NCI-H1105 treated with DMSO at 0.1 percent for 48 hours (cell line): ENCODE measurements around the gene SLC34A3.
A peak's percentile ranks its signal among the peaks of the same experiment; 100 is the strongest.

Experiments used
- DNase-seq: peaks from one replicate; lab custom pipeline; 2025; lab: John Stamatoyannopoulos, UW

Gene SLC34A3

GRCh38 chr9:137230705-137231371 is at the start of gene SLC34A3:
Gene SLC34A3 (plus strand): TSS chr9:137230901. CDS start chr9:137231703, 802 bp downstream.
- no peak for DNase-seq

DNA sequence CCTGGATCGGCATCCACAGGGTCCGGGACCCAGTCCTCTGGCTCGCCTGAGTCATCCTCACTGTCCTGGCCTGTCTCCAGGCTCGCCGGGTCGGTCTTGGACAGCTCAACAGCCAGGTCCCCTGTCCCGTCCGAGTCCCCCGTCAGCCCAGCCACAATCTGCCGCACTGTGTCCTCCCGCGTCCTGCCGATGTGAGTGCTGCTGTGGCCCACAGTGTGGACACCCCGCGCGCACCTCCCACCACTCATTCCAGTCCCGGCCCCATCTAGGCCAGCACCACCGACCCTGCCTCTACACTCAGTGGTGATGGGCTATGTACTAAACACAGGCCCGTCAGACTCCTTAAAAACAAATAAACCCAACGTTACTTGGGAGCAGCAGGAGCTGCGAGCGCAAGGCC is 49.0 kb upstream of the SLC34A3 start:
- no peak for DNase-seq

GRCh38 chr9:137182836-137183235 is 47.9 kb upstream of the SLC34A3 start:
- DNase-seq: no peak

GRCh38 chr9:137183980-137184595 is 46.6 kb upstream of the SLC34A3 start:
- no peak for DNase-seq

DNA sequence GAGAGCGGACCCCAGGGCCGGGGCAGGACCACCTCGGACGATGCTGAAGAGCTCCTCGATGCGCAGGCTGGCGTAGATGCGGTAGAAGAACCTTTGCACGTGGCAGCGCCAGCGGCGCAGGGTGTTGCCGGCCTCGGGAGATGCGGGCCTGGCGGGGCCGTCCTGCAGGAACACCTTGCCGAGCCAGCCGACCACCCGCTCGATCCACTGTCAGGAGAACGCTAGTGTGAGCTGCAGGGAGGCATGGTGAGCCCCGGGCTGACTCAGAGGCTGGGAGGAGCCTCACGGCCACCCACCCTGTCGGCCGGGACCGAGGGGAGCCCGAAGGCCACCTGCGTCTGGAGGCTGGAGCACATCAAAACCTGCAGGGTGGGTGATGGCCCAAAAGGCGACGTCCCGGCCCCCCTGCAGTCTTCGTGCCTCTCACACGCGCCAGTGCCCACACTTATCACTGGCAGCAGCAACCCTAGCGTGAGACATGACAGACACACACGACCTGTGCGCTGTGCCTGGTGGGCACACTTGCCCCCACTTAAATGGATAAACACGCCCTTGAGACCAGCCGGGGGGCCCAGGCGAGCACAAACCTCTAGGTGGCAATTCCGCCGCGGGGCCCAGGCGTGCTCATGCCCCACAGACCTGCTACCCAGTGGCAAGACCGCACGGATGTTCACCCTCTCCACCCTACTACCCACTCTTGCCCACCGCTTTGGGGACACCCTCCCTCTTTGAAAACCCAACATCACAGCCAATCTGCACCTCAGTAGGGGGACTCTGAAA is 45.6 kb upstream of the SLC34A3 start:
- DNase-seq: no peak

- no peak for DNase-seq
Observed at GRCh38 chr9:137185921-137186320, 44.8 kb upstream of the SLC34A3 start.

- no peak for DNase-seq
Observed at GRCh38 chr9:137186385-137186784, 44.3 kb upstream of the SLC34A3 start.

DNA sequence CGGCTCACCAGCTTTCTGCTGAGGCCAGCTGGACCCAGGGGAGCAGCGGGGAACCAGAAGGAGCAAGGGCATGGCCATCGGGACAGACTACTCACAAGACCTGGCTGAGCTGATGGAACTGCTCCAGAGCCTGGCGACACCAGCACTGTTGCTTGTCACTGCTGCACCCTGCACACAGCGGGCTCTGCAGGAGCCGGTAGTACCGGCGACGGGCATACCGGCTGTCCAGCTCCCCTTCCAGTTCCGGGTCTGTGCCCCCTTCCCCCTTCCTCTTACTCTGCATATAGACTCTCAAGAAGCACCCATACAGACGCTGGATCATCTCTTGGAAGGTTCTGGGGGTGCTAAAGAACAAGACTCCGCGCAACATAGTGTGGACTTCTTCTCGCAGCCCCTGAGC is 43.3 kb upstream of the SLC34A3 start:
- no peak for DNase-seq

GRCh38 chr9:137188086-137188489 is 42.6 kb upstream of the SLC34A3 start:
- no peak for DNase-seq

- DNase-seq: peak; percentile 73
Observed at GRCh38 chr9:137188490-137189296, 42.0 kb upstream of the SLC34A3 start, which contains the start of the genes ANAPC2 and SSNA1. Gene ANAPC2 (minus strand): TSS chr9:137188560. CDS start chr9:137188532, 28 bp downstream. Gene SSNA1 (plus strand): TSS chr9:137188676. CDS start chr9:137188727, 51 bp downstream.

GRCh38 chr9:137189297-137190295 is 41.1 kb upstream of the SLC34A3 start:
- DNase-seq: no peak

DNA sequence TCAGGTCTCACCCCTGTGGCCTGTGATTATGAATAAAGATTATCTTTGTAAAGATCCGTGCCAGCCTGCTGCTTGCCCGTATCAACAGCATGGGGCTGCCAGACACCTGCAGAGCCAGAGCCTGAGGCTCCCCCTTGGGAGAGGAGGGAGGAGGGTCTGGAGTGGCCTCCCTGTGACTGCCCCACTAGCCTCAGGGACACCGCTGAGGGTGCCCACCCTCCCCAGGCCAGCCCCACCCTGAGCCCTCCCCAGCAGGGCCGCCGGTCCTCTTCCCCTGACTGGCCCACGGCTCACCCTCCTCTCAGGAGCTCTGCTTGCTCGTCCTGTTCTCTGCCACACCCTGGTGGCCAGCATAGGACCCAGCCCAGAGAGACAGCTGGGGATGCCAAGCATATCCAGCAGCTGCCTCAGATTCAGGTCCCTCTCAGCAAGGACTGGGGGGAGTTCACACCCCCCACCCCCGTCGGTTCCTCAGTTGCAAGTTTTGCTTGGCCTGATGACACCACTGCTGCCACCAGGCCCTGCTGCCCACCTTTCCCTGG is 40.3 kb upstream of the SLC34A3 start:
- DNase-seq: no peak

- DNase-seq: no peak
Observed at GRCh38 chr9:137191245-137191644, 39.5 kb upstream of the SLC34A3 start.

DNA sequence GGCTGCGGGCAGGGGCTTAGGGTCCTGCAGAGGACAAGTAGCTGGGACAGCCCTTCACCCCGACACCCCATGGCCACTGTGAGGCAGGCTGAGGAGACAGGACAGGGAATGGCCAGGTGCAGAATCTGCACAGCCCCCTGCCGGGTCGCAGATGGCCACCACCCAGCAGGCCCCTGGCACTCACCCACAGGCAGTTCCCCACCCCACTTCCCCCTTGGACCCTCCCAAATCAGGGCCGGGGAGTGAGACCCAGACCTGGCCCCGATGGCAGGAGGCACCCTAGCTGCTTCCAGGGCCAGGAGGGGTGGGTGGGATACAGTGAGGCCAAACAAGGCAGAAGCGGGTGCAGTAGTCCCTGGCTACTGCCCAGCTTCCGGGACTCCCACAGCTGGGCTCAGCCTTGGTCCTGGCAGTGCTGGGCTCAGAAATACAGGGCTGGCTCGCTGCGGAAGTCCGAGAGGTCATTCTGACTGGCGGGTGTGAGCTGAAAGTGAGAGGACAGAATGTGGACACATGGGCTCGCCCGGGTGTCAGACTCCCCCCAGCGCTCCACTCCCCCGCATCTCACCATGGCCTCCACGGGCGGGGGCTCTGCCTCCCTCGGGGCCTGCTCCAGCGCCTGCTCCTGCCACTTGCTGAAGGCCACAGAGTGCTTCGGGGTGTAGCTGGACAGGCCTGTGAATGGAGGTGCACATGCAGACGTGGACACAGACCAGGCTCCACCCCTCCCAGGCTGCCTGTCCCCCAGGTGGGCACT is 38.8 kb upstream of the SLC34A3 start:
- DNase-seq: no peak

- DNase-seq: no peak
Observed at GRCh38 chr9:137192448-137192780, 38.3 kb upstream of the SLC34A3 start.

DNA sequence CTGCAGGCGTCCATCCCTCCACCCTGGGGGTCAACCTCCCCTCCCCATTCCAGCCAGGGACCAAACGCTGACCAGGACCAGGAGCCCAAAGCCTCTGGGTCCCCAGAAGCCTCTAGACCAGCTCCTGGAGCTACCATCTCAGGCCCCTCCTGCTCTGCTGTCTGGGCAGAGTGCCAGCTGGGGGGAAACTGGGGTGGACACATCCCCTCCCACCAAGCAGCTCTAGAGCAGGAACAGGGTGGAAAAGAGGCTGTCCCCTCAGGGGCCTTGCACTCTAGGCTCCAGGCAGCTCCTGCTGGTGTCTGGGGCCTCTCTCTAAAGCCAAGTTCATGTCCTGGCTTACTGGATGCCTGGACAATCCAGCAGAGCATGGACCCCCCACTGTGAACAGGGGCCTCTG is 37.8 kb upstream of the SLC34A3 start:
- DNase-seq: no peak

GRCh38 chr9:137193771-137194170 is 36.9 kb upstream of the SLC34A3 start:
- no peak for DNase-seq

DNA sequence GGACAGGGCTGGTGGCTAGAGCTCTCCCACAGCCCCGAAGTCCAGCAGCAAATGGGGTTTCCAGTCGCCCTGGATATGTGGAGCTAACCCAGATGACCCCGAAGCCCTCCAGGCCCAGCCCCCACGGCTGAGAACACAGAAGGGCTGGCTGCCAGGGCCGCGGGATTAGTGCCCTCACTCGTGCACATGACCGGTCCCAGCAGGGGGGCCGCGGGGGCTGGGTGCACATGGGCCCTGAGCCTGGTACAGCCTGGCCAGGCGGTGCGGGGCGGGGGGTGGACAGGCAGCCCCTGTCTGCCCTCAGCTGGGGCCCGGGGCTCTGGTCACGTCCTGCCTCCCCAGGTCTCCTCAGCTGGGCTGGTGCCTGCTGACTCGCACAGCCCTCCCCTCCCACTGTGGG is 36.3 kb upstream of the SLC34A3 start:
- no peak for DNase-seq

DNA sequence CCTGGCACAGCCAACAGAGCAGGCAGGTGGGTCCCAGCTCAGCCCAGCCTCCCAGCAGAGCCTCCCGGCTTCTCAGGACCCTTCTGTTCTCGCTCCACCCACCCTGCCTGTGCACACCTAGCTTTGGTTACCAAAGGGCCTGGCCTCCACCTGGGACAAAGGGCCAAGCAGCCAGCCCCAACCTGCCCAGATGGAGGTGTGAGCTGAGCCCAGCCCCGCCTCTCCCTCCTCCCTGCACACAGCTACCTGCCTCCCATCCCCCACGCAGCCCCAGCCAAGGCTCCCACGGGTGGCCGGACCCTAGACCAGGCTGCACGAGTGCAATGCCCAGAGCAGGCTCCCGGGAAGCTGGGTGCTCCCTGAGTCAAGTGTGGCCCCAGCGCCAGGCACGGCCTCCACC is 35.8 kb upstream of the SLC34A3 start:
- peak; percentile 78 for DNase-seq
